ENCODE measurements around the gene TNFRSF1B.
A peak's percentile ranks its signal among the peaks of the same experiment; 100 is the strongest.

TNFRSF1B gene

GRCh38 chr1:12181568-12181967 lies 14.8 kb downstream of the TNFRSF1B start:
- H2BK12ac ChIP-seq (ENCODE audit: low read length): no peak overlapping the region
- peak overlapping the region; percentile 4 for H2BK120ac ChIP-seq (ENCODE audit: insufficient read depth, low read length, poor library complexity)
- no peak overlapping the region for H3K27ac ChIP-seq (ENCODE audit: low read depth, low read length)
- H2AFZ ChIP-seq (ENCODE audit: insufficient read depth, low read length, poor library complexity): no peak overlapping the region
- H3K36me3 ChIP-seq (ENCODE audit: control insufficient read depth in 1 of 2, insufficient read depth in 2 of 2, low read length in 2 of 2): peaks cover 2 to 4% of the 10 kb centered on the region in 2 experiments
- no CpG with 5 or more reads among the region's 7 CpGs for WGBS (ENCODE audit: extremely low coverage, insufficient coverage, insufficient read length)
- peaks cover 30 to 42% of the 10 kb centered on the region in 2 experiments for H3K4me1 ChIP-seq (ENCODE audit: control insufficient read depth in 1 of 2, insufficient read depth in 2 of 2, low read length in 2 of 2)
- H3K14ac ChIP-seq (ENCODE audit: low read length): no peak overlapping the region
- no peak overlapping the region for H3K4me3 ChIP-seq (ENCODE audit: low read depth, low read length)
- no peak overlapping the region for H3K9ac ChIP-seq (ENCODE audit: low read length)
- H4K12ac ChIP-seq (ENCODE audit: low read depth, low read length): no peak overlapping the region
- no peak overlapping the region for H2BK5ac ChIP-seq (ENCODE audit: low read depth, low read length, poor library complexity)
- H3K9me3 ChIP-seq (ENCODE audit: insufficient read depth, low read depth, low read length): peaks cover 2% of the 10 kb centered on the region
- H3K23ac ChIP-seq (ENCODE audit: low read length): no peak overlapping the region
- no peak overlapping the region for H3K4me2 ChIP-seq (ENCODE audit: low read length)
- no peak overlapping the region for H4K8ac ChIP-seq (ENCODE audit: low read depth, low read length)
- H3K79me1 ChIP-seq (ENCODE audit: low read length): peaks cover 30% of the 10 kb centered on the region
- no peak overlapping the region for H2AK5ac ChIP-seq (ENCODE audit: low read length)
- no peak overlapping the region for H3K18ac ChIP-seq (ENCODE audit: low read length)
- peak overlapping the region; percentile 11 for H4K91ac ChIP-seq (ENCODE audit: low read depth, low read length)
- H3K79me2 ChIP-seq (ENCODE audit: control insufficient read depth, insufficient read depth, low read length, poor library complexity): peaks cover 7% of the 10 kb centered on the region
- no peak overlapping the region for H3K4ac ChIP-seq (ENCODE audit: low read depth, low read length)
- no peaks in the 10 kb centered on the region for H3K27me3 ChIP-seq (ENCODE audit: insufficient read depth, low read length)
- DNase-seq: no peak

- WGBS (ENCODE audit: extremely low coverage, insufficient coverage, insufficient read length): no CpG with 5 or more reads among the region's 4 CpGs
- H3K27me3 ChIP-seq (ENCODE audit: insufficient read depth, low read length): no peaks in the 10 kb centered on the region
- H3K4ac ChIP-seq (ENCODE audit: low read depth, low read length): no peak overlapping the region
- no peak overlapping the region for H2AFZ ChIP-seq (ENCODE audit: insufficient read depth, low read length, poor library complexity)
- no peak overlapping the region for H3K23ac ChIP-seq (ENCODE audit: low read length)
- H3K4me2 ChIP-seq (ENCODE audit: low read length): no peak overlapping the region
- peak overlapping the region; percentile 82 for H2BK12ac ChIP-seq (ENCODE audit: low read length)
- H3K4me3 ChIP-seq (ENCODE audit: low read depth, low read length): no peak overlapping the region
- DNase-seq: no peak
- peaks cover 2% of the 10 kb centered on the region for H3K9me3 ChIP-seq (ENCODE audit: insufficient read depth, low read depth, low read length)
- H3K4me1 ChIP-seq (ENCODE audit: control insufficient read depth in 1 of 2, insufficient read depth in 2 of 2, low read length in 2 of 2): peaks cover 30 to 39% of the 10 kb centered on the region in 2 experiments
- peaks cover 7% of the 10 kb centered on the region for H3K79me2 ChIP-seq (ENCODE audit: control insufficient read depth, insufficient read depth, low read length, poor library complexity)
- H4K91ac ChIP-seq (ENCODE audit: low read depth, low read length): peak overlapping the region; percentile 28
- H3K18ac ChIP-seq (ENCODE audit: low read length): no peak overlapping the region
- H2AK5ac ChIP-seq (ENCODE audit: low read length): peak overlapping the region; percentile 83
- H3K79me1 ChIP-seq (ENCODE audit: low read length): peaks cover 30% of the 10 kb centered on the region
- peak overlapping the region; percentile 3 for H2BK120ac ChIP-seq (ENCODE audit: insufficient read depth, low read length, poor library complexity)
- no peak overlapping the region for H3K27ac ChIP-seq (ENCODE audit: low read depth, low read length)
- no peak overlapping the region for H2BK5ac ChIP-seq (ENCODE audit: low read depth, low read length, poor library complexity)
- no peak overlapping the region for H3K9ac ChIP-seq (ENCODE audit: low read length)
- H4K12ac ChIP-seq (ENCODE audit: low read depth, low read length): no peak overlapping the region
- no peak overlapping the region for H3K14ac ChIP-seq (ENCODE audit: low read length)
- H3K36me3 ChIP-seq (ENCODE audit: control insufficient read depth in 1 of 2, insufficient read depth in 2 of 2, low read length in 2 of 2): peaks cover 2 to 4% of the 10 kb centered on the region in 2 experiments
- H4K8ac ChIP-seq (ENCODE audit: low read depth, low read length): no peak overlapping the region
Observed at GRCh38 chr1:12182410-12182984, 15.7 kb downstream of the TNFRSF1B start.

- Histone ChIP-seq H4K91ac (ENCODE audit: low read depth, low read length) (peak overlapping the region; percentile 28), H4K12ac (ENCODE audit: low read depth, low read length) (no peak overlapping the region), H3K79me1 (ENCODE audit: low read length) (peaks cover 30% of the 10 kb centered on the region), H3K23ac (ENCODE audit: low read length) (no peak overlapping the region), H2AFZ (ENCODE audit: insufficient read depth, low read length, poor library complexity) (no peak overlapping the region), H2BK120ac (ENCODE audit: insufficient read depth, low read length, poor library complexity) (peak overlapping the region; percentile 3), H2BK5ac (ENCODE audit: low read depth, low read length, poor library complexity) (no peak overlapping the region), H3K9me3 (ENCODE audit: insufficient read depth, low read depth, low read length) (peaks cover 2% of the 10 kb centered on the region), H2BK12ac (ENCODE audit: low read length) (peak overlapping the region; percentile 82), H3K27me3 (ENCODE audit: insufficient read depth, low read length) (no peaks in the 10 kb centered on the region), H3K4ac (ENCODE audit: low read depth, low read length) (no peak overlapping the region), H3K4me3 (ENCODE audit: low read depth, low read length) (no peak overlapping the region), H3K79me2 (ENCODE audit: control insufficient read depth, insufficient read depth, low read length, poor library complexity) (peaks cover 7% of the 10 kb centered on the region), H3K4me2 (ENCODE audit: low read length) (no peak overlapping the region), H3K14ac (ENCODE audit: low read length) (no peak overlapping the region), H3K9ac (ENCODE audit: low read length) (no peak overlapping the region), H3K18ac (ENCODE audit: low read length) (no peak overlapping the region), H3K36me3 (ENCODE audit: control insufficient read depth in 1 of 2, insufficient read depth in 2 of 2, low read length in 2 of 2) (peaks cover 0 to 4% of the 10 kb centered on the region in 2 experiments), H2AK5ac (ENCODE audit: low read length) (peak overlapping the region; percentile 83), H3K27ac (ENCODE audit: low read depth, low read length) (no peak overlapping the region), H3K4me1 (ENCODE audit: control insufficient read depth in 1 of 2, insufficient read depth in 2 of 2, low read length in 2 of 2) (peaks cover 30 to 36% of the 10 kb centered on the region in 2 experiments), H4K8ac (ENCODE audit: low read depth, low read length) (no peak overlapping the region)
- no CpG with 5 or more reads among the region's 7 CpGs for WGBS (ENCODE audit: extremely low coverage, insufficient coverage, insufficient read length)
- DNase-seq: peak; percentile 14 to 37
Observed at GRCh38 chr1:12183095-12183794, 16.5 kb downstream of the TNFRSF1B start.

- Histone ChIP-seq H3K23ac (ENCODE audit: low read length) (no peak overlapping the region), H3K27ac (ENCODE audit: low read depth, low read length) (peak overlapping the region; percentile 91), H3K18ac (ENCODE audit: low read length) (peak overlapping the region; percentile 27), H2AK5ac (ENCODE audit: low read length) (peak overlapping the region; percentile 66), H3K4me2 (ENCODE audit: low read length) (peak overlapping the region; percentile 33), H3K9ac (ENCODE audit: low read length) (peak overlapping the region; percentile 48), H3K9me3 (ENCODE audit: insufficient read depth, low read depth, low read length) (peaks cover 3% of the 10 kb centered on the region), H4K91ac (ENCODE audit: low read depth, low read length) (peak overlapping the region; percentile 92), H3K4ac (ENCODE audit: low read depth, low read length) (peak overlapping the region; percentile 60), H2AFZ (ENCODE audit: insufficient read depth, low read length, poor library complexity) (peak overlapping the region; percentile 32), H3K27me3 (ENCODE audit: insufficient read depth, low read length) (no peaks in the 10 kb centered on the region), H2BK120ac (ENCODE audit: insufficient read depth, low read length, poor library complexity) (peak overlapping the region; percentile 83), H4K8ac (ENCODE audit: low read depth, low read length) (peak overlapping the region; percentile 75), H4K12ac (ENCODE audit: low read depth, low read length) (peak overlapping the region; percentile 46), H3K79me2 (ENCODE audit: control insufficient read depth, insufficient read depth, low read length, poor library complexity) (peaks cover 7% of the 10 kb centered on the region), H3K4me1 (ENCODE audit: control insufficient read depth in 1 of 2, insufficient read depth in 2 of 2, low read length in 2 of 2) (peaks cover 26 to 30% of the 10 kb centered on the region in 2 experiments), H3K4me3 (ENCODE audit: low read depth, low read length) (no peak overlapping the region), H2BK12ac (ENCODE audit: low read length) (peak overlapping the region; percentile 78), H2BK5ac (ENCODE audit: low read depth, low read length, poor library complexity) (peak overlapping the region; percentile 90), H3K36me3 (ENCODE audit: control insufficient read depth in 1 of 2, insufficient read depth in 2 of 2, low read length in 2 of 2) (peaks cover 0 to 2% of the 10 kb centered on the region in 2 experiments), H3K79me1 (ENCODE audit: low read length) (peaks cover 30% of the 10 kb centered on the region), H3K14ac (ENCODE audit: low read length) (peak overlapping the region; percentile 69)
- DNase-seq: peak; percentile 27 to 54
- WGBS (ENCODE audit: extremely low coverage, insufficient coverage, insufficient read length): no CpG with 5 or more reads among the region's 10 CpGs
Observed at GRCh38 chr1:12184008-12184681, 17.4 kb downstream of the TNFRSF1B start.
